CD4-positive, alpha-beta T cell treated with Interleukin-2 at 100 ng/mL for 4 hours (primary cell): ENCODE measurements around the gene MAP1S.

Source experiments
- DNase-seq: peaks from one replicate; pipeline ENCODE4 v3.0.0-alpha.2; 2020; ENCODE audit warnings: low spot score

Gene MAP1S

GRCh38 chr19:17737690-17738153 lies 18.4 kb downstream of the MAP1S start:
- DNase-seq, result no peak

DNA sequence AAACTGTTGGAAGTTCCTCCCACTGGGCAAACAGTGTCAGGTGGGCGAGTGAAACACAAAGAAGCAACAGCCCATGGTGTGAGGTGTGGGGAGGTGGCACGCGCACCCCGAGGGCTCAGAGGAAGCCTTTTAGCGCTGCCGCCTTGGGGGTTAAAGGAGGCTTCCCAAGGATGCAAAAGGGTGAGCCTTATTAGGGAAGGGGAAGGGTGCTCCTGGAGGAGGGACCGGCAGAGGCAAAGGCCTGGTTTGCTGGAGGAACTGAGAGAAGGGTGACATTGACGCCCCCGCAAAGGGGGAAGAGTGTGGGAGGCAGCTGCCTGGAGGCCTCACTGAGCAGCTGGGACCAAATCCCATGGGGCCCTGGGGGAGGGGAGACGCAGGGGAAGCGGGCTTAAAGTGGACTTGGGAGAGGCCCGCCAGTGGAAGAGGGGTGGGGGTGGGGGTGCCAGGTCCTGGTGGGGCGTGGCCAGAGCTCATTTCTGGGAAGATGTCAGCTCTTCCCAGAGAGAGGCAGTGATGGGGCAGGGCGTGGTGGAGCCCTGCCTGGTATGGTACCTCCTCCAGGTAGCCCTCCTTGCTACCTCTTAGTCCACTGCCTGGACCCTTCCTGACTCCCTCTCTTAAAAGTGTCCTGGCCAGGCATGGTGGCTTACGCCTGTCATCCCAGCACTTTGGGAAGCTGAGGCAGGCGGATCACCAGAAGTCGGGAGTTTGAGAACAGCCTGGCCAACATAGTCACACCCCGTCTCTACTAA lies 20.0 kb downstream of the MAP1S start:
- no peak for DNase-seq

DNA sequence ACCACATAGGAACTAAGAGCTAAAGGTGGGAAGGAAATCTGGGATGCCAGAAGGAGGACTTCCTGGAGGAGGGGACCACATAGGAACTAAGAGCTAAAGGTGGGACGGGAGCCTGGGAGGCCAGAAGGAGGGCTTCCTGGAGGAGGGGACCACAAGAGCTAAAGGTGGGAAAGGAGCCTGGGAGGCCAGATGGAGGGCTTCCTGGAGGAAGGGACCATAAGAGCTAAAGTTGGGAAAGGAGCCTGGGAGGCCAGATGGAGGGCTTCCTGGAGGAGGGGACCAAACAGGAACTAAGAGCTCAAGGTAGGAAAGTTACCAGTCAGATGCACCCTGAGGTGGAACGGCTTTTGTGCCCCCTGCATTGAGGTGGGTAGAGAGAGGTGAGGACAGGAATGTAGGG lies 22.2 kb downstream of the MAP1S start:
- no peak for DNase-seq

GRCh38 chr19:17743874-17744580 lies 24.7 kb downstream of the MAP1S start:
- peak; percentile 69 for DNase-seq

DNA sequence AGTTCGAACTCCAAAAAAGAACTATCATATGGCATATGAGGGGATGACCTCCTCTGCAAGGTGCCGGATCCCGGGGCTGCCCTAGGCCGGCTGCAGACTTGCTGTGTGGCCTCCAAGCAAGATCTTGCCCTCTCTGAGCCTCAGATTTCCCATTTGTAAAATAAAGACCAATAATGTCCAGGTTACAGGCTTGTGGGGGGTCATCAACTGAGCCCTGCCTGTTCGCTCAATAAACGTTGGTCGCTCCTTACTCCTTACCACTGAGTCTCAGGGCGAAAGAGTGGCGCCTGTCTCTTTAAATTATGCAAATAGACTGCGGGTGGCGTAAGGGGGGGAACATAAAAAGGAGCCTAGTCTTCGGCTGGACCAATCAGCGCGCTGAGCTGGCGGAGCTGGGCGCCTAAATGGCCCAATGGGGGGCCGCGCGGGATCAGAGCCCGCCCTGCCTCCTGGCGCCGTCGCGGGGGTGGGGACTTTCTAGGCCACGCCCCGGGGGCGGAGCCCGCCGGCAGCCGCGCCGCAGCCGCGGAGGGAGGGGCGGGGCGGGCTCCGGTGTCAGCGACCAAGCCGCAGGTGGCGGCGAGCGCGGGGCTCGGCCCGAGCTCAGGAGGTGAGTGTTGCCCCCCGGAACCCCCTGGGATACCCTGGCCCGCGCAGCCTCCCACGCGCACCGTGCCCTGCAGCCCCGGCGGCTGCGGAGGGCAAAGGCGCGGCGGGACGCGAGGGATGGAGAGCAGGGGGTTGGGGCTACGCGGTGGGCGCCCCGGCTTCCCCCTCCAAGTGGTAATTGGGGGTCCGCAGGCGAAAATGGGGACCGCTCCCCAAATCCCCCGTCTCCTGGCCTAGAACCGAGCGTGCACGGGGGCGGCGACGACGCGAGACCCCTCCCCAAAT lies 28.2 kb downstream of the MAP1S start:
- peak; percentile 96 for DNase-seq

GRCh38 chr19:17748884-17749638 lies 29.8 kb downstream of the MAP1S start:
- no peak for DNase-seq

GRCh38 chr19:17749912-17750317 lies 30.6 kb downstream of the MAP1S start:
- peak; percentile 13 for DNase-seq

- DNase-seq, result peak; percentile 87
Observed at GRCh38 chr19:17751103-17751911, 32.0 kb downstream of the MAP1S start, which contains the start of gene FCHO1. Gene FCHO1, plus strand, starts transcription at chr19:17751477. Its CDS starts 3,688 bp downstream, at chr19:17755165.

- DNase-seq, result no peak
Observed at GRCh38 chr19:17751912-17752273, 32.6 kb downstream of the MAP1S start.

DNA sequence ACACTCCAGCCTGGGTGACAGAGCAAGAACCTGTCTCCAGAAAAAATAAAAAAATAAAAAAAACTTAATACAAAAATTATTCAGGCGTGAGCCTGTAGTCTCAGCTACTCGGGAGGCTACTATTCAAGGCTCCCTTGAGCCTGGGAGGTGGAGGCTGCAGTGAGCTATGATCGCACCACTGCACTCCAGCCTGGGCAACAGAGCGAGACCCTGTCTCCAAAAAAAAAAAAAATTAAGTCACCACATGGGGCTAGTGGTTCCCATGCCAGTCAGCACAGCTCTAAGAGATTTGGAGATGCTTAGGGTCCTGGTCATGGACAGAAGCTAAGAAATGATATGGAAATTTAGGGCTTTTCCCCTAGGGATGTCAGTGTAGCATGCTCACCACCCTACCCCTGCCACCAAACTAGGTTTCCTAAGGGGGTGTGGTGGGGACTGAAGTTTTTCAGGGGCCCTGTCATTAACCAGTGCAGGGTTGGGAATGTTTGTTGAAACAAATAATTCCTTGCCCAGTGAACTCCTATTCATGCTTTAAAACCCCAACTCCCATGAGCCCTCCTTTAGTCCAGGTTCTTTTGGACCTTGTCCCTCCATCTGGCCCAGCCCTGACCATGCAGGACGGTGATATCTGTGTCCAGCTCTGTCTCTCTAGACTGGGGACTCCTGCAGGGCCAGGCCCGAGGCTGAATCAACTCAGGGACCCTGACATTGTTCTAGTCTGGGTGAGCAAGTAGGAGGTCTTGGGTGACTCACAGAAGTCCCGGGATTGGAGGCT lies 33.8 kb downstream of the MAP1S start:
- no peak for DNase-seq

DNA sequence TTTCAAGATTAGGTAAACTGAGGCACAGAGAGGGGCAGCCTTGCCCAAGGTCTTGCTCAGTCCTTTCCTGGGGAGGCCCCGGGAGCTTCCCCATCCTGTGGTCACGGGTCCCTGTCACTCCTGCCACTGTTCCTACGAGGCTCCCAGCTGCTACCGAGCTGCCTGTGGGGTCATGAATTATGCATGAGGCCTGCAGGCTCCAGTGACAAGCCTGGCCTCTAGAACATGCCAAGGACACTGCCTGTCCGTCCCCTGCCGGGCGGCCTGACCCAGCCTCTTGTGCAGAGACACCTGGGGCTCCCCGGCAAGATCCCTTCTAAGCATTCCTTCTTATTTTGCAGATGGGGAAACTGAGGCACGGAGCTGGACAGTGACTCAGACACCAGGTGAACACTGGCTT lies 34.7 kb downstream of the MAP1S start:
- DNase-seq, result no peak

DNA sequence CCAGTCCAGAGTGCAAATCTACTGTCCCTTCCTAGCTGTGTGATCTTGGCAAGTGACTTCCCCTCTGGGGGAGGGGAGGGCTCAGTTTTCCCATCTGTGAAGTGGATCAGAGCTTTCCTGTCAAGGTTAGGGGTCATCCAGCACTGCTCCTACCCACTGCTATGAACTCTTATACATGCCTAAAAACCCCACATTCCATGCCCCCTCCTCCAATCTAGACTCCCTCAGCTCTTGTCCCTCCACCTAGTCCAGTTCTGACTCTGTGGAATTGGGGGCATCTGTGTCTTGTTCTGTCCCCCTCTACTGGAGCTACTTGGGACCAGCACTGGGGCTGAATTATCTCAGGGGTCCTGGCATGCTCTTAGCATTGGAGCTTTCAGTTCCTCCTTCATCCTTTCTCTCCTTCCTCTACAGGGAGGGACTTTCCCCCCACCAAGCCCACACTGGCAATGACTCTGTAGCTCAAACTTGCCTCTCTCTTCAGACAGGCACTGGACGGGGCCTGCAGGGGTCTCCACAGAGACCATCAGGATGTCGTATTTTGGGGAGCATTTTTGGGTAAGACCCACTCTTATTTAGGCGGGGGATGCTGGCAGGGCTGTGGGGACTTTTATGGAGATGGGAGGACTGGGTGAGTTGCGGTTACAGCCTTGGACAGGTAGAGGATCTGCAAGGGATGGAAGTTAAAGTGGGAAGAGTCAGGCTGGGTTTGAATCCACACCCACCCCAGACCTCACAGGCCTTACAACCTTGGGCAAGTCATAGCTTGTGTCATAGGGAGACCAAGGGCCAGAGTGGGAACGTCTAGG lies 35.6 kb downstream of the MAP1S start:
- no peak for DNase-seq

DNA sequence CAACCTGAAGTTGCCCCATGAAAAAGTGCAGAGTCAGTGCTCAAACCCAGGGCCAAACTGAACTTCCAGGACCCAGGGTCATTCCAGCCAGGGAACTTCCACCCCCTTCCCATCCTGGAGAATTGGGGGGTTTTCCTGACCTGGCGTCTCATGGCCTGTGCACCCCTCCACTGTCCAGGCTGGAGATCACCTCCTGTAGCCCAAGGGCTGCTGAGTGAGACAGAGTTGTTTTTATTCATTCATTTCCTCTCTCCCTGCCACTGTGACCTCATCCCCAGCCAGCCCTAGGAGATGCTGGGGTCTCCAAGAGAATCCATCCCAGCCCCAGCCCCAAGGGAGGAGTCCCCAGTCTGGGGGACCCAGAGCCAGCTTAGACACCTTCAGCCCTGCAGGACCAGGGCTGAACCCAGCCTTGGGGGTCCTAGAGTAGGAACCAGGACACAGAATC lies 36.2 kb downstream of the MAP1S start:
- DNase-seq, result no peak

DNA sequence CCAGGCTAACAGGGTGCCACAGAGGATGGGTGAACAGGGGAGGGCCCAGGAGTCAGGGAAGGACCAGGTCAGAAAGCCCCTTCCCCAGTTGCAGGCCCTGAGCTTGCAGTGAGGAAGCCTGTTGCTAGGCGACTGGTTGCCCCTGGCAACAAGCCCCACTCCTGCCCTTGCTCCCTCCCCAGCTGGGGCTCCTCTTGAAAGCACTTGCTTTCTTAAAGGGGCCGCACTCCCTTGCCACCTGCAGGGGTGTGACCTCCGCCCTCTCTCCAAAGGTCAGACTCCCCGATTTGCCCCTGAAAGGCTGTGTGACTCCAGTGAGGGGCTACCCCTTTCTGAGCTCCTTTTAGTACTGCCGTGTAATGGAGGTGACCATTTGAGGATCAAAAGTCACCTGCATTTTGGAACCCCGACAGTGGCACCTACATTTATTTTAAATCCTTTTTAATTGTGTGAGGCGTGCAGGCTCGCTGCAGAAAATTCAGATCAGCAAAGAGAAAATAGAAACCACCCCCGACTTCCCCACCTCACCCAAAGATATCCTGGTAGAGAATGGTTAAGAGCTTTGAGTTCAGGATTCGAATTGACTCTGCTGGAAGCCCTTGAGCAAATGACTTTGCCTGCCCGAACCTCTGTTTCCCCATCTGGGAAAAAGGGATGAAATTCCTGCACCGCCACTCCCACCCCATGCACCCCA lies 36.8 kb downstream of the MAP1S start:
- peak; percentile 36 for DNase-seq

GRCh38 chr19:17757125-17757524 lies 37.8 kb downstream of the MAP1S start:
- DNase-seq, result no peak

DNA sequence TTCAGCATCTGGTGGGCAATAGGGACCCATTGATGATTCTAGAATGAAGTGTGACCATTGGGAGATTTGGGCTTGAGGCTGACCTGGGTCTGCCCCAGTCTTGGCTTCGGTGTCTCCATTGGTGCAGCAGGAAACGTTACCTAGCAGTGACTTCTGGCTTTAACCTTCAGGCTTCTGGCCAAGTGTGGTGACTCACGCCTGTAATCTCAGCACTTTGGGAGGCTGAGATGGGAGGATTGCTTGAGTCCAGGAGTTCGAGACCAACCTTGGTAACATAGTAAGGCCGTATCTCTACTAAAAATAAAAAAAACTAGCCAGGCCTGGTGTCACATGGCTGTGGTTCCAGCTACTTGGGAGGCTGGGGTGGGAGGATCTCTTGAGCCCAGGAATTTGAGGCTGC lies 39.2 kb downstream of the MAP1S start:
- no peak for DNase-seq

- no peak for DNase-seq
Observed at GRCh38 chr19:17761148-17761547, 41.9 kb downstream of the MAP1S start.

DNA sequence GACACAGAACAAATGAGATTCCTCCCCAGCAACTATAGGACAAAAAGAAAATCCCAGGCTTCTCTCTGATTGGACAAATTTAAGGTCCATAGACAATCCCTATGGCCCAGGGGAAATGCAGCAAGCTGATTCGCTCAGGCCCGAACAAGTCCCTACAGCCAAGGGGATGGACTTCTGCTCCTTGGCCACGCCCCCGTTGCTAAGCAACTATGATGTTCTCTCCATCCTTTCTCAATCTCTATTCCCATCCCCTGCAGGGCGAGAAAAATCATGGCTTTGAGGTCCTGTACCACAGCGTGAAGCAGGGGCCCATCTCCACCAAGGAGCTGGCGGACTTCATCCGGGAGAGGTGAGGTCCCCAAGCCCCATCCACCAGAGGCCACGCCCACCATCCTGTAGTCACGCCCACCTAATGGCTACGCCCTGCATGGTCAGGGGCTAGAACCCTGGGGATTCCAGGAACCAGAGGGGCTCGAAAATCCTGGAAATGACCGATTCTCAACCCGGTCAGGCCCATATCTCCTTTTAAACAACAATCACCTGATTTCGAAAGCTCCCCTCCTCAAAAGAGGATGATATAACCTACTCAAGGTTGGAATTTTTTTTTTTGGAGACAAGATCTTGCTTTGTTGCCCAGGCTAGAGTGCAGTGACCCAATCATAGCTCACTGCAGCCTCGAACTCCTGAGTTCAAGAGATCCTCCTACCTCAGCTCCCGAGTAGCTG lies 43.4 kb downstream of the MAP1S start:
- DNase-seq, result no peak
